ENCODE results near the gene ABHD2.
"Not testable (repeated sequence)": the region's sequence is repeated elsewhere in the genome, so short reads cannot be mapped to it uniquely, and the experiment has no call there.

ABHD2 gene

GRCh38 chr15:89101302-89102193, 13.3 kb downstream of the ABHD2 start:
- DNase-seq, result no peak

- no peak for DNase-seq
These were observed 15.4 kb downstream of the ABHD2 start for GRCh38 chr15:89103481-89104171.

GRCh38 chr15:89104172-89104564, 15.9 kb downstream of the ABHD2 start:
- no peak for DNase-seq

- no peak for DNase-seq
These were observed 16.9 kb downstream of the ABHD2 start for GRCh38 chr15:89105147-89105546.

- DNase-seq, result no peak
These were observed 17.9 kb downstream of the ABHD2 start for GRCh38 chr15:89106200-89106599.

GRCh38 chr15:89107984-89108383, 19.7 kb downstream of the ABHD2 start:
- no peak for DNase-seq

- no peak for DNase-seq
These were observed 20.6 kb downstream of the ABHD2 start for GRCh38 chr15:89108835-89109234.

GRCh38 chr15:89109238-89109637, 21.0 kb downstream of the ABHD2 start:
- DNase-seq, result no peak

GRCh38 chr15:89110060-89110459, 21.8 kb downstream of the ABHD2 start:
- no peak for DNase-seq

GRCh38 chr15:89111352-89111751, 23.1 kb downstream of the ABHD2 start:
- no peak for DNase-seq

- DNase-seq, result no peak
These were observed 23.7 kb downstream of the ABHD2 start for GRCh38 chr15:89111961-89112340.

- DNase-seq, result no peak
These were observed 24.2 kb downstream of the ABHD2 start for GRCh38 chr15:89112341-89112971.

GRCh38 chr15:89113296-89114024, 25.2 kb downstream of the ABHD2 start:
- no peak for DNase-seq

- no peak for DNase-seq
These were observed 26.7 kb downstream of the ABHD2 start for GRCh38 chr15:89114990-89115389.

GRCh38 chr15:89115547-89115946, 27.3 kb downstream of the ABHD2 start:
- no peak for DNase-seq

GRCh38 chr15:89116404-89116803, 28.1 kb downstream of the ABHD2 start:
- no peak for DNase-seq

GRCh38 chr15:89117790-89118189, 29.5 kb downstream of the ABHD2 start:
- DNase-seq, result no peak

- DNase-seq, result no peak
These were observed 30.3 kb downstream of the ABHD2 start for GRCh38 chr15:89118481-89118989.

GRCh38 chr15:89119489-89120478, 31.5 kb downstream of the ABHD2 start:
- no peak for DNase-seq

- not testable (repeated sequence) for DNase-seq
These were observed 32.3 kb downstream of the ABHD2 start for GRCh38 chr15:89120479-89121000.

GRCh38 chr15:89121414-89121813, 33.2 kb downstream of the ABHD2 start:
- DNase-seq, result no peak
